B cell (primary cell): ENCODE results near the gene RFX2.
A peak's percentile ranks its signal among the peaks of the same experiment; 100 is the strongest.

Experiments
- EZH2 ChIP-seq: IDR thresholded peaks from 2 replicates; pipeline ENCODE4 v1.6.1; 2012; ENCODE audit warnings: borderline replicate concordance, low read depth, mild to moderate bottlenecking, moderate library complexity, low read length; ENCODE audit not compliant: insufficient read depth, poor library complexity, severe bottlenecking
- TF ChIP-seq, protein P1 (sequence below): fragments of 200-600 bp; IDR thresholded peaks from one replicate; pipeline ENCODE4 v1.8.0; 2022; ENCODE audit warnings: antibody characterized with exemption, mild to moderate bottlenecking

DNA sequence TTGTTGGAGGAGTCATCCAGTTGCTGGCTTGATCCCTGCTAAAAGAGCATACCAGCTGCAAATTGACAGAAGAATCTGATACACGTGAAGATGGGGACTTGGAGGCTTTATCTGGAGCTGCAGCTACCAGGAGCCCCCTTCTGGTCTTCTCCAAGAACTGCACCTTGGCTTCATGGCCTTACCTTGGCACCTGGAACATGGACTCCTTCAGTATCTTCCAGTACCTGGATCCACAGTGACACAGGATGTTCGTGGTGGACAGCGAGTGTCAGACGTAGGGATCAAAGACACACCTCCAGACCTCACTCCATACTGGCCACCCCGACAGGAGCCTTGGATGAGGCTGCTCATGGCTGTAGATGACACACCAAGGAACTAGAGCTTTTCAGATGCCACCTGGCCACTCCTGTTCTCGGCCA lies 15.3 kb upstream of the RFX2 start:
- TF ChIP-seq, protein P1, sequence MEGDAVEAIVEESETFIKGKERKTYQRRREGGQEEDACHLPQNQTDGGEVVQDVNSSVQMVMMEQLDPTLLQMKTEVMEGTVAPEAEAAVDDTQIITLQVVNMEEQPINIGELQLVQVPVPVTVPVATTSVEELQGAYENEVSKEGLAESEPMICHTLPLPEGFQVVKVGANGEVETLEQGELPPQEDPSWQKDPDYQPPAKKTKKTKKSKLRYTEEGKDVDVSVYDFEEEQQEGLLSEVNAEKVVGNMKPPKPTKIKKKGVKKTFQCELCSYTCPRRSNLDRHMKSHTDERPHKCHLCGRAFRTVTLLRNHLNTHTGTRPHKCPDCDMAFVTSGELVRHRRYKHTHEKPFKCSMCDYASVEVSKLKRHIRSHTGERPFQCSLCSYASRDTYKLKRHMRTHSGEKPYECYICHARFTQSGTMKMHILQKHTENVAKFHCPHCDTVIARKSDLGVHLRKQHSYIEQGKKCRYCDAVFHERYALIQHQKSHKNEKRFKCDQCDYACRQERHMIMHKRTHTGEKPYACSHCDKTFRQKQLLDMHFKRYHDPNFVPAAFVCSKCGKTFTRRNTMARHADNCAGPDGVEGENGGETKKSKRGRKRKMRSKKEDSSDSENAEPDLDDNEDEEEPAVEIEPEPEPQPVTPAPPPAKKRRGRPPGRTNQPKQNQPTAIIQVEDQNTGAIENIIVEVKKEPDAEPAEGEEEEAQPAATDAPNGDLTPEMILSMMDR = peak; percentile 96
- no peak for TF ChIP-seq EZH2
